ENCODE data around the gene ABHD16A. TPM values are rescaled to one million over a fixed set of nuclear protein-coding genes. Genes with fewer than 3 reads are reported as not detected.

ABHD16A gene
- total and polyA plus RNA-seq, 2 of the 13 experiments (the other 11 are each of a cell fraction or from before 2014, with no cell fraction given), result 43.5 to 45.4 TPM

DNA sequence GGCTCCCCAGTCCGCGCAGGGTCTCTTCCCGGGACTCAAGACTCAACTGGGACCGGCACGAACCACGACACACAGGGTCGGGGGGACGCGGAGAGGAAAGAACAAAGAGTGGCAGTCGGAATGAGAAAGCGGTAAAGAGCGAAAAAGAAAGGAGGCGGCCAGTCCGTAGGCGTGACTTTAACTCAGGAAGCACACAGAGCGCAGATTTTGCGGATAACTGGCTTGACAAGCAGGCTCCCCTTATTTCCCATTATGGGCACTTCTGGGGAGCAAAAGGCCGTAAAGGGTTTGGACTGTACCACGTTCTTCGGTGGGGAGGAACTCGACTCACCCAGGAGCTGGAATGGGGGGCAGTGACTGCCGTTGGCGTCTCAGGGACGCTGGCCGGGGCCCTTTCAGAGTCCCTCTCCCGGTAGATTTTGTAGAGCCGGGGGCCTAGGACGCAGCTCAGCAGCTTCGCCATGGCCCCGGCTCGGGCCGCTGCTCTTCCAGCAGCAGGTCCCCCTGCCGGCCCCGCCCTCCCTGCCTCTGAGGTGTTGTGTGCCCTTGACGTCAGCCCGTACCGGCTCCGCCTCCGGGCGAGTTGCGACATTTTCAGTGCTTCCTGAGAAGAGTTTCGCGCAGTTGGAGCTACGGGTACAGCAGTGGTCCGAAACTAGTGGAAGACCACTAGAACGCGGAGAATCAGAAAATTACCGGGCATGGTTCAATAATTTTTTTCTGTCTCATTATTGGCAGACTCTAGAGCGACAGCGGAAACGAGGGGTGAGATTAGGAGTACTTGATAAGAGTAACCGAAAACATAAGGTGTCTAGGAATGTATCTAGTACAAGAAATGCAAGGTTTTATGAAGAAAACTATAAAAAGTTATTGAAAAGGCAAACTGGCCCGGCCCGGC lies at the start of gene ABHD16A (continued):
- TF ChIP-seq FOXJ3 (CRISPR knock-in tag; IDR thresholded peaks at IDR 0.05; ENCODE audit: borderline replicate concordance) (no peak; the same call in 1 of the 2 replicates), NKX3-1 (CRISPR knock-in tag; IDR thresholded peaks at IDR 0.05) (no peak), NR1H2 (CRISPR knock-in tag; IDR thresholded peaks at IDR 0.05; ENCODE audit: borderline replicate concordance, low read depth) (no peak), ZNF230 (CRISPR knock-in tag; IDR thresholded peaks at IDR 0.05) (peak; percentile 86; the same call in 1 of the 2 replicates), ZFY (CRISPR knock-in tag; IDR thresholded peaks at IDR 0.05) (peak; percentile 90), SCMH1 (CRISPR knock-in tag; IDR thresholded peaks at IDR 0.05; ENCODE audit: borderline replicate concordance) (no peak), ZNF75D (CRISPR knock-in tag; IDR thresholded peaks at IDR 0.05; ENCODE audit: borderline replicate concordance) (0 out of 2 replicates have a peak, but pooled peaks have one; percentile 48), ZNF674 (CRISPR knock-in tag; IDR thresholded peaks at IDR 0.05; ENCODE audit: low read depth) (no peak), SP5 (CRISPR knock-in tag; IDR thresholded peaks at IDR 0.05; ENCODE audit: borderline replicate concordance, low read depth) (peak; percentile 96), CC2D1A (CRISPR knock-in tag; IDR thresholded peaks at IDR 0.05) (peak; percentile 65; the same call in 1 of the 2 replicates), GATA4 (IDR thresholded peaks at IDR 0.05; ENCODE audit: borderline replicate concordance, low read depth) (peak; percentile 63; the same call in 1 of the 2 replicates), ZNF224 (CRISPR knock-in tag; IDR thresholded peaks at IDR 0.05) (no peak), ZNF121 (CRISPR knock-in tag; IDR thresholded peaks at IDR 0.05) (no peak), ZNF850 (CRISPR knock-in tag; conservative IDR thresholded peaks at IDR 0.05) (0 out of 2 replicates have a peak, but pooled peaks have one; percentile 33), ZSCAN9 (CRISPR knock-in tag; IDR thresholded peaks at IDR 0.05; ENCODE audit: borderline replicate concordance) (peak; percentile 81; the same call in 1 of the 2 replicates)
- TF ChIP-seq, protein P1, sequence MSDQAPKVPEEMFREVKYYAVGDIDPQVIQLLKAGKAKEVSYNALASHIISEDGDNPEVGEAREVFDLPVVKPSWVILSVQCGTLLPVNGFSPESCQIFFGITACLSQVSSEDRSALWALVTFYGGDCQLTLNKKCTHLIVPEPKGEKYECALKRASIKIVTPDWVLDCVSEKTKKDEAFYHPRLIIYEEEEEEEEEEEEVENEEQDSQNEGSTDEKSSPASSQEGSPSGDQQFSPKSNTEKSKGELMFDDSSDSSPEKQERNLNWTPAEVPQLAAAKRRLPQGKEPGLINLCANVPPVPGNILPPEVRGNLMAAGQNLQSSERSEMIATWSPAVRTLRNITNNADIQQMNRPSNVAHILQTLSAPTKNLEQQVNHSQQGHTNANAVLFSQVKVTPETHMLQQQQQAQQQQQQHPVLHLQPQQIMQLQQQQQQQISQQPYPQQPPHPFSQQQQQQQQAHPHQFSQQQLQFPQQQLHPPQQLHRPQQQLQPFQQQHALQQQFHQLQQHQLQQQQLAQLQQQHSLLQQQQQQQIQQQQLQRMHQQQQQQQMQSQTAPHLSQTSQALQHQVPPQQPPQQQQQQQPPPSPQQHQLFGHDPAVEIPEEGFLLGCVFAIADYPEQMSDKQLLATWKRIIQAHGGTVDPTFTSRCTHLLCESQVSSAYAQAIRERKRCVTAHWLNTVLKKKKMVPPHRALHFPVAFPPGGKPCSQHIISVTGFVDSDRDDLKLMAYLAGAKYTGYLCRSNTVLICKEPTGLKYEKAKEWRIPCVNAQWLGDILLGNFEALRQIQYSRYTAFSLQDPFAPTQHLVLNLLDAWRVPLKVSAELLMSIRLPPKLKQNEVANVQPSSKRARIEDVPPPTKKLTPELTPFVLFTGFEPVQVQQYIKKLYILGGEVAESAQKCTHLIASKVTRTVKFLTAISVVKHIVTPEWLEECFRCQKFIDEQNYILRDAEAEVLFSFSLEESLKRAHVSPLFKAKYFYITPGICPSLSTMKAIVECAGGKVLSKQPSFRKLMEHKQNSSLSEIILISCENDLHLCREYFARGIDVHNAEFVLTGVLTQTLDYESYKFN (CRISPR knock-in tag; conservative IDR thresholded peaks at IDR 0.05), result peak; percentile 80
- TF ChIP-seq, protein P2, sequence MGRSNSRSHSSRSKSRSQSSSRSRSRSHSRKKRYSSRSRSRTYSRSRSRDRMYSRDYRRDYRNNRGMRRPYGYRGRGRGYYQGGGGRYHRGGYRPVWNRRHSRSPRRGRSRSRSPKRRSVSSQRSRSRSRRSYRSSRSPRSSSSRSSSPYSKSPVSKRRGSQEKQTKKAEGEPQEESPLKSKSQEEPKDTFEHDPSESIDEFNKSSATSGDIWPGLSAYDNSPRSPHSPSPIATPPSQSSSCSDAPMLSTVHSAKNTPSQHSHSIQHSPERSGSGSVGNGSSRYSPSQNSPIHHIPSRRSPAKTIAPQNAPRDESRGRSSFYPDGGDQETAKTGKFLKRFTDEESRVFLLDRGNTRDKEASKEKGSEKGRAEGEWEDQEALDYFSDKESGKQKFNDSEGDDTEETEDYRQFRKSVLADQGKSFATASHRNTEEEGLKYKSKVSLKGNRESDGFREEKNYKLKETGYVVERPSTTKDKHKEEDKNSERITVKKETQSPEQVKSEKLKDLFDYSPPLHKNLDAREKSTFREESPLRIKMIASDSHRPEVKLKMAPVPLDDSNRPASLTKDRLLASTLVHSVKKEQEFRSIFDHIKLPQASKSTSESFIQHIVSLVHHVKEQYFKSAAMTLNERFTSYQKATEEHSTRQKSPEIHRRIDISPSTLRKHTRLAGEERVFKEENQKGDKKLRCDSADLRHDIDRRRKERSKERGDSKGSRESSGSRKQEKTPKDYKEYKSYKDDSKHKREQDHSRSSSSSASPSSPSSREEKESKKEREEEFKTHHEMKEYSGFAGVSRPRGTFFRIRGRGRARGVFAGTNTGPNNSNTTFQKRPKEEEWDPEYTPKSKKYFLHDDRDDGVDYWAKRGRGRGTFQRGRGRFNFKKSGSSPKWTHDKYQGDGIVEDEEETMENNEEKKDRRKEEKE (IDR thresholded peaks at IDR 0.05), result no peak
- TF ChIP-seq, protein P3, sequence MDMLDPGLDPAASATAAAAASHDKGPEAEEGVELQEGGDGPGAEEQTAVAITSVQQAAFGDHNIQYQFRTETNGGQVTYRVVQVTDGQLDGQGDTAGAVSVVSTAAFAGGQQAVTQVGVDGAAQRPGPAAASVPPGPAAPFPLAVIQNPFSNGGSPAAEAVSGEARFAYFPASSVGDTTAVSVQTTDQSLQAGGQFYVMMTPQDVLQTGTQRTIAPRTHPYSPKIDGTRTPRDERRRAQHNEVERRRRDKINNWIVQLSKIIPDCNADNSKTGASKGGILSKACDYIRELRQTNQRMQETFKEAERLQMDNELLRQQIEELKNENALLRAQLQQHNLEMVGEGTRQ (IDR thresholded peaks at IDR 0.05; ENCODE audit: low read depth, low read length), result no peak
- TF ChIP-seq, protein P3 (CRISPR knock-in tag; IDR thresholded peaks at IDR 0.05; ENCODE audit: borderline replicate concordance), result no peak
